AG04449 (cell line): ENCODE results near the gene CSAG2.
"Not testable (repeated sequence)": the region's sequence is repeated elsewhere in the genome, so short reads cannot be mapped to it uniquely, and the experiment has no call there.

ENCODE experiments used
- CTCF ChIA-PET: fragments of 350-600 bp; formaldehyde crosslinking; extraction: SDS; loops from one replicate; lab custom pipeline; 2021; ENCODE audit warnings: antibody characterized with exemption; lab: Yijun Ruan, JAX
- POLR2A ChIA-PET: fragments of 400-600, 350-600 bp; formaldehyde crosslinking; extraction: SDS; loops from one replicate; lab custom pipeline; 2020; ENCODE audit warnings: antibody characterized with exemption, inconsistent platforms; lab: Yijun Ruan, JAX
- DNase-seq: peaks from one replicate; pipeline ENCODE4 v3.0.0-alpha.2; 2010; ENCODE audit warnings: low read depth, low spot score
- H3K4me3 ChIP-seq: 2 replicates; pipeline ENCODE4 v1.5.1; 2011; ENCODE audit warnings: low read depth, mild to moderate bottlenecking, control low read depth, low read length
- TF ChIP-seq, protein P1 (sequence below): IDR thresholded peaks from one replicate; pipeline ENCODE4 v1.5.1; 2011; ENCODE audit warnings: mild to moderate bottlenecking, moderate library complexity, low read length, control low read depth, inconsistent platforms; ENCODE audit not compliant: insufficient read depth; ENCODE audit errors: missing control alignments

CSAG2 gene

GRCh38 chrX:152733261-152733975, 24.3 kb upstream of the CSAG2 start, which contains the start of the genes CSAG1 and MAGEA12:
Gene CSAG1 (minus strand): TSS chrX:152733721. CDS start chrX:152732460, 1,261 bp downstream.
Gene MAGEA12 (plus strand): TSS chrX:152733757. CDS start chrX:152736162, 2,405 bp downstream.
- no peak for DNase-seq
- ChIA-PET POLR2A (no interaction called here), CTCF (no interaction called here)
- TF ChIP-seq, protein P1, sequence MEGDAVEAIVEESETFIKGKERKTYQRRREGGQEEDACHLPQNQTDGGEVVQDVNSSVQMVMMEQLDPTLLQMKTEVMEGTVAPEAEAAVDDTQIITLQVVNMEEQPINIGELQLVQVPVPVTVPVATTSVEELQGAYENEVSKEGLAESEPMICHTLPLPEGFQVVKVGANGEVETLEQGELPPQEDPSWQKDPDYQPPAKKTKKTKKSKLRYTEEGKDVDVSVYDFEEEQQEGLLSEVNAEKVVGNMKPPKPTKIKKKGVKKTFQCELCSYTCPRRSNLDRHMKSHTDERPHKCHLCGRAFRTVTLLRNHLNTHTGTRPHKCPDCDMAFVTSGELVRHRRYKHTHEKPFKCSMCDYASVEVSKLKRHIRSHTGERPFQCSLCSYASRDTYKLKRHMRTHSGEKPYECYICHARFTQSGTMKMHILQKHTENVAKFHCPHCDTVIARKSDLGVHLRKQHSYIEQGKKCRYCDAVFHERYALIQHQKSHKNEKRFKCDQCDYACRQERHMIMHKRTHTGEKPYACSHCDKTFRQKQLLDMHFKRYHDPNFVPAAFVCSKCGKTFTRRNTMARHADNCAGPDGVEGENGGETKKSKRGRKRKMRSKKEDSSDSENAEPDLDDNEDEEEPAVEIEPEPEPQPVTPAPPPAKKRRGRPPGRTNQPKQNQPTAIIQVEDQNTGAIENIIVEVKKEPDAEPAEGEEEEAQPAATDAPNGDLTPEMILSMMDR = no peak
- no peak within 1 kb of the TSS for H3K4me3 ChIP-seq

GRCh38 chrX:152725409-152725808, 16.3 kb upstream of the CSAG2 start:
- ChIA-PET POLR2A (no interaction called here), CTCF (no interaction called here)
- no peak overlapping the region for H3K4me3 ChIP-seq
- TF ChIP-seq, protein P1 = no peak
- no peak for DNase-seq

DNA sequence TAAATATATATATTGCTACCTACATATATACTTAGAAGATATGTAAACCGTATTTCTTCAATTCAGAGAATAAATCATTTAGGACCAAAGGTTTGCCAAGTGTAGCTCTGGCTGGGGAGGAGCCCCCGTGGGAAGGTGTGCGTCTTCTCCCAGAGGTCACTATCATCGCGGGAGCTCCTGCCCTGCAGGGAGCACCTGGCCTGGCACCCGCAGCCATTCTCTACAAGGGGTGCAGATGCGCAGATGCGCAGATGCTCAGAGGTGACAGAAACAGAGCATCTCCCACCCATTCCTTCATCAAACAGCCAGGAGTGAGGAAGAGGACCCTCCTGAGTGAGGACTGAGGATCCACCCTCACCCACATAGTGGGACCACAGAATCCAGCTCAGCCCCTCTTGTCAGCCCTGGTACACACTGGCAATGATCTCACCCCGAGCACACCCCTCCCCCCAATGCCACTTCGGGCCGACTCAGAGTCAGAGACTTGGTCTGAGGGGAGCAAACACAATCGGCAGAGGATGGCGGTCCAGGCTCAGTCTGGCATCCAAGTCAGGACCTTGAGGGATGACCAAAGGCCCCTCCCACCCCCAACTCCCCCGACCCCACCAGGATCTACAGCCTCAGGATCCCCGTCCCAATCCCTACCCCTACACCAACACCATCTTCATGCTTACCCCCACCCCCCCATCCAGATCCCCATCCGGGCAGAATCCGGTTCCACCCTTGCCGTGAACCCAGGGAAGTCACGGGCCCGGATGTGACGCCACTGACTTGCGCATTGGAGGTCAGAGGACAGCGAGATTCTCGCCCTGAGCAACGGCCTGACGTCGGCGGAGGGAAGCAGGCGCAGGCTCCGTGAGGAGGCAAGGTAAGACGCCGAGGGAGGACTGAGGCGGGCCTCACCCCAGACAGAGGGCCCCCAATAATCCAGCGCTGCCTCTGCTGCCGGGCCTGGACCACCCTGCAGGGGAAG, 5.0 kb upstream of the CSAG2 start, which contains the start of gene MAGEA2B:
Gene MAGEA2B, plus strand, starts transcription at position 814 of the 973 bp plus-strand sequence. CDS start 2,479 bp downstream, outside the sequence.
- POLR2A ChIA-PET, CTCF ChIA-PET, DNase-seq, H3K4me3 ChIP-seq: not testable (repeated sequence)

- H3K4me3 ChIP-seq, DNase-seq, CTCF ChIA-PET, POLR2A ChIA-PET: not testable (repeated sequence)
Observed at GRCh38 chrX:152713195-152713594, 4.1 kb upstream of the CSAG2 start.

GRCh38 chrX:152706500-152706899, 2.6 kb downstream of the CSAG2 start:
- H3K4me3 ChIP-seq, CTCF ChIA-PET, POLR2A ChIA-PET, DNase-seq: not testable (repeated sequence)

- CTCF ChIA-PET, H3K4me3 ChIP-seq, POLR2A ChIA-PET, DNase-seq: not testable (repeated sequence)
Observed at GRCh38 chrX:152700390-152700789, 8.7 kb downstream of the CSAG2 start.

DNA sequence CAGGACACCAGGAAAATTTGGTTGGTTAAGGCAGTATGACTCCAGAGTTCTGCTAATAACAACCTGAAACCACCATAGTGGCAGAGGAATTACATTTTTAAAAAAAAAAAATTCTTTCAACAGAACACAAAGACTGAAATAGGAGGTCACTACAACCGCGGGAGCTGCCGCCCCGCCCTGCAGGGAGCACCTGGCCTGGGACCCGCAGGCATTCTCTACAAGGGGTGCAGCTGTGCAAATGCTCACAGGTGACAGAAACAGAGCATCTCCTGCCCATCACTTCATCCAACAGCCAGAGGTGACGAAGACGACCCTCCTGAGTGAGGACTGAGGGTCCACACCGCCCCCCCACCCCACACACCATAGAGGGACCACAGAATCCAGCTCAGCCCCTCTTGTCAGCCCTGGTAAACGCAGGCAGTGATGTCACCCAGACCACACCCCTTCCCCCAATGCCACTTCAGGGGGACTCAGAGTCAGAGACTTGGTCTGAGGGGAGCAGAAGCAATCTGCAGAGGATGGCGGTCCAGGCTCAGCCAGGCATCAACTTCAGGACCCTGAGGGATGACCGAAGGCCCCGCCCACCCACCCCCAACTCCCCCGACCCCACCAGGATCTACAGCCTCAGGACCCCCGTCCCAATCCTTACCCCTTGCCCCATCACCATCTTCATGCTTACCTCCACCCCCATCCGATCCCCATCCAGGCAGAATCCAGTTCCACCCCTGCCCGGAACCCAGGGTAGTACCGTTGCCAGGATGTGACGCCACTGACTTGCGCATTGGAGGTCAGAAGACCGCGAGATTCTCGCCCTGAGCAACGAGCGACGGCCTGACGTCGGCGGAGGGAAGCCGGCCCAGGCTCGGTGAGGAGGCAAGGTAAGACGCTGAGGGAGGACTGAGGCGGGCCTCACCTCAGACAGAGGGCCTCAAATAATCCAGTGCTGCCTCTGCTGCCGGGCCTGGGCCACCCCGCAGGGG, 10.8 kb downstream of the CSAG2 start, which contains the start of gene MAGEA3:
Gene MAGEA3, plus strand, starts transcription at position 843 of the 980 bp plus-strand sequence. CDS start 2,039 bp downstream, outside the sequence.
- POLR2A ChIA-PET, DNase-seq, CTCF ChIA-PET, H3K4me3 ChIP-seq: not testable (repeated sequence)

DNA sequence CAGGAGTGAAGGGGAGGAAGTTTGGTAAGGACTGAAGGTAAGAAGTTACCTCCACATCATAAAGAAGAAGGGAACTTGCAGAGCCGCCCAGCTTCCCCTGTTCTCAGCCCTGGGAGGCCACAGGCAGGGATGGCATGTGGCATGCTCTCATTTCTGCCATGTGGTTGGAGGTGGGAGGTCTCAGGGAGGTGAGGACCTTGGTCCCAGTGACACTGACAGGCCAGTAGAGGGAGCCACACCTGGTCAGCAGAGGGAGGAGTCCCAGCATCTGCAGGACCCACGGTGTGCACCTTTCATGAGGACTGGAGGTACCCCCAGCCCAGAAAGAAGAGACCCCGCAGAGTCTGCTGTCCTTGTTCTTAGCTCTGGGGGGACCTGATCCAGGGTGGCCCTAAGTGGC, 28.1 kb downstream of the CSAG2 start:
- POLR2A ChIA-PET, DNase-seq, H3K4me3 ChIP-seq, CTCF ChIA-PET: not testable (repeated sequence)

GRCh38 chrX:152674652-152675051, 34.4 kb downstream of the CSAG2 start:
- DNase-seq, CTCF ChIA-PET, H3K4me3 ChIP-seq, POLR2A ChIA-PET: not testable (repeated sequence)
